HG02884 (cell line): ENCODE measurements around the gene KRCC1.
"Not testable (repeated sequence)": the region's sequence is repeated elsewhere in the genome, so short reads cannot be mapped to it uniquely, and the experiment has no call there.

Experiments used
- ATAC-seq: cut with Tn5 transposase; IDR thresholded peaks from one replicate; pipeline ENCODE4 v1.9.1; 2021; ENCODE audit warnings: mild to moderate bottlenecking, moderate library complexity; ENCODE audit not compliant: unreplicated experiment

KRCC1 gene

DNA sequence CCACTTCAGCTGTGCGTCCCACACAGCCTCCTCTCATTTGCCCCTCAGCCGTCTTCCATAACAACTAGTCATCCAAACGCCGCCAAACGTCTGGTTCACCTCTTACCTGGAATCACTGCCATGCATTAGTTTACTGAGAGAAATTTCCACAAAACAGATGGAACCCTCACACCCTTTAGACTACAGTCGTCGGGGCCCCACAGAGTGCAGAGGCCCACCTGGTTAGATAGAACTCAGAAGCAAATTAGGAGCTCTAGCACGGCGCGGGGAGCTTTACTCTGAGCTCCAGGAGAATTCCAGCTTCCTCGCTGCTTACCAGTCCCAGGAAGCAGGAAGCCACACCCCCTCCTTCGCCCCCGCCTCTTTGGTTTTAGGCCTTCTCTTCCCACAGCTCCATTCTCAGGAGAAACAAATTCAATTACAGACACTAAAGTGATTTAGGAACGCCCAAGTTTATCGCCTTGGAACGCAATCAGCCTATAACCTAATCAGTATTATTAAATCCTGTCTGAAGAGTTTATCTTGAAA lies 48.6 kb downstream of the KRCC1 start:
- ATAC-seq = no peak

DNA sequence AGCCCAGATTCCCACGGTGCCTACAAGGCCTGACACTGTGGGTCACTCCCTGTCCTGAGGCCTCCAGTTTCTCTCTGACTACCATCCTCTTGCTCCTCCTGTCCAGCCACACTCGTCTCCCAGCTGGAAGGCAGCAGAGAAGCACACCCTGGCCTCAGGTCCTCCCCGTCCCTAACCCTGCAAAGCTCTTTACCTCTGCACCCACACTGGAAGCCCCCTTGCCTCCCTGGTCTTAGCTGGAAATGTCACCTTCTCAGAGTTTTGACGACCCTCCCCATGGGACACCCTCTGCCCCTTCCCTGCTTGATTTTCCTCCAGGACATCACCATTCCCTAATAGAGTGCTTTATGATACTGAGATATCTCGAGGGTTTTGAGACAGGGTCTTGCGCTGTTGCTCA lies 49.8 kb downstream of the KRCC1 start:
- no peak for ATAC-seq

DNA sequence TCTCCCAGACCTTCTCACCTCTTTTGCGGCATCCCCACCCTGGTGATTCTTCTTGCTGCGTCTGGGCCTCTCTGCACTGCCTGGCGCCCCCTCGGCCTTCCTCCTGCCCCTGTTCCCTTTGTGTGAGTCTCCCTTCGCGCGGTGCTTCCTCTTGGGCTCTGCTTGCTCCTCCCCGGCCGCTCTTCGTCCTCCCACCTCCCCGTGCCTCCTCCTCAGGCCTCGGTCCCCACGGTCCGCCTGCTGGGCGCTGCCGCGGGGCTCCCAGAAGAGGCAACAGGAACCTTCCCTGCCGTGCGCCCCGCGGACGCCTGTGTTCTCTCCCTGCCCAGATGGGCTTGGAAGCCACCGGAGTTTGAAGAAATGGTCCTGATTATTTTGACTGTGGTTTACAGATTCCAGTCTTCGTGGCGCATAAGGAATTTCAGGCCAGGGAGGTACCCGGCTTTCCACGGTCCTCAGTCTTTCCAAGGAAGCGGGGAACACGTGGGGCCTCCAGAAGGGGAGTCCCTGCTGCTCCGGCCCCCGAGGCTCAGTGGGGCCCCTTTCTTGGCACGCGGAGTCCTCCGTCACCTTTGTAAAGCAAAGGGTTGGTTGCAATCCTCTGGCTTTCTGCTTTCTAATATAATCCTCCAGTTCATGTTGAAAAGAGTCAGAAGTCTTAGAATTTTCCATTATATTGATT lies 52.4 kb downstream of the KRCC1 start:
- ATAC-seq = no peak

DNA sequence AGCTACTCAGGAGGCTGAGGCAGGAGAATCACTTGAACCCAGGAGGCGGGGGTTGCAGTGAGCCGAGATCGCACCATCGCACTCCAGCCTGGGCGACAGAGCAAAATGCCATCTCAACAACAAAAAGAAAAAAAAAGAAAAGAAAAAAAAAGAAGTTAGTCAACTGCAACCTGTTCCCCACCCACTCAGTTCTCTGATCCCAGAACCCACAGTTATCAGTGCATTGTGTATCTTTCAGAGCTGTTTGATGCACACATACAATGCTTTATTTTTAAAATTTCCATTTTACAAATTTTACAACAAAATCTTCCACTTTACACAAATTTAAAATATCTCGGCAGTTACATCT lies 53.2 kb downstream of the KRCC1 start:
- no peak for ATAC-seq

GRCh38 chr2:88000474-88000873 lies 55.1 kb downstream of the KRCC1 start:
- ATAC-seq = not testable (repeated sequence)

DNA sequence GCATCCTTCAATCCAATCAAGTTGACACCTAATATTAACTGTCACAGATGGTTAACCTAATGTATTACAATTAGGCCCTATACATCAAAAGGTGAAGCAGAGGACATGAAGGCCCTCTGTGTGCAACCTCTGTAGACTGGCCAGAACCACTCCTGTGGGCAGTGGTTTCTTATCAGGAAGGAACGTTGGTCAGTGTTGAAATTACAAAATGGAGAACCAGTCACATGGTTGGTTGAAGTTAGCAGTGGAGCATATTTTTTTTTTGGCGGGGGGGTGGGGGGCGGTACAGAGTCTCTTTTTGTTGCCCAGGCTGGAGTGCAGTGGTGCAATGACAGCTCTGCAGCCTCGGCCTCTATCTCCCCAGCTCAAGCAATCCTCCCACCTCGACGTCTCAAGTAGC lies 59.0 kb downstream of the KRCC1 start:
- ATAC-seq = no peak

DNA sequence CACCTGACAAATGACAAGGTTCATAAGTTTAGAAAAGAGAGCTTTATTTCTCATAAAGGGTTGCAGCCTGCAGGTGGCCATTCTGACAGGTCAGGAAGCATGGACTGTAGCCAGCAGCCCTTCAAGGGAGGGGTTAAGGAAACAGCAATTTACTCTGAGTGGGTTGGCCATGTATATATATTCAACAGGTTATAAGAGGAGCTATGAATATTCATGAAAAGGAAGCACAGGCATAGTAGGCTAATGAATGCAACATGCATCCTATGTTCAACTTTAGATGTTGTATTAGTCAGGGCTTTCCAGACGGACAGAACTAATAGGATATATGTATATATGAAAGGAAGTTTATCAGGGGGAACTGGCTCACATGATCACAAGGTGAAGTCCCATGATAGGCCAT lies 59.8 kb downstream of the KRCC1 start:
- no peak for ATAC-seq

- ATAC-seq = not testable (repeated sequence)
Measured at GRCh38 chr2:87994304-87994850, 61.2 kb downstream of the KRCC1 start.

- ATAC-seq = not testable (repeated sequence)
Measured at GRCh38 chr2:87992569-87992968, 63.0 kb downstream of the KRCC1 start.

- not testable (repeated sequence) for ATAC-seq
Measured at GRCh38 chr2:87987473-87987872, 68.1 kb downstream of the KRCC1 start.

DNA sequence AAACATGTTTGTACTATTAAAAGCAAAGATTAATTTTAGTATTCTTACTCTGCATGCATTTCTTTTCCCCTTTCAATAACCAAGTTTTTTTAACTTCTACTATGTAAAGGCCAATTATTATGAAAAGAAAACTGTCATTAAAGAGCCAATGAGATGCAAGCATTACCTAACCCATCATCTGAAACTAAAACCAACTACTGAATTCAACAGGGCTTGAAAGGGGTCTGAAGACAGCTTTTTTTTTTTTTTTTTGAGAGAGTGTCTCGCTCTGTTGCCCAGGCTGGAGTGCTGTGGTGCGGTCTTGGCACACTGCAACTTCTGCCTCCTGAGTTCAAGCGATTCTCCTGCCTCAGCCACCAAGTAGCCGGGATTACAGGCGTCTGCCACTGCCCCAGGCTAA lies 69.7 kb downstream of the KRCC1 start:
- ATAC-seq = not testable (repeated sequence)

DNA sequence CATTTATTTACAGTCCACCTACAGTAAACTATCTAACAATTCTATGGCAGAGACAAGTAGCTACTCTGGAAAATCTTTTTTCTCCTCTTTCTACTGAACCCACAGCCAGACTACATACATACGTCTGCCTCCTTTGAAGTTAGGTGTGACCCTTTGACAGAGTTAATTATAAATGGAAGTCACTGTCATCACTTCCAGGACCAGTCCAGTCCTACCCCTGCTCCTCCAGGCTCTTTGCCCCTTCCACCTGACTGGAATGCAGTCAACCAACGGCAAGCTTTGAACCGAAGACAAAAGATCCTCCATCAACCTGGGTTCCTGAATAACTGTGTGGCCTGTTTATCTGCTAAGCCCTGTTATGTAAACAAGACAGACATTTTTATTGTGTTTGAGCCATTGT lies 74.4 kb downstream of the KRCC1 start:
- ATAC-seq = not testable (repeated sequence)
